H1 (cell line): Measurements from ENCODE around the gene RAPGEF6. TPM values are rescaled to one million over a fixed set of nuclear protein-coding genes. Genes with fewer than 3 reads are reported as not detected.

Experiments
- CTCF ChIA-PET: fragments of 300-600 bp; sonication (Branson Sonifier 250); formaldehyde crosslinking; loops from one replicate; lab custom pipeline; 2021; ENCODE audit not compliant: partially characterized antibody; lab: Charles Lee
- POLR2A ChIA-PET: fragments of 300-600 bp; sonication (Branson Sonifier 250); formaldehyde crosslinking; loops from one replicate; lab custom pipeline; 2021; ENCODE audit warnings: inconsistent platforms; ENCODE audit not compliant: partially characterized antibody; lab: Charles Lee
- DNase-seq, 2 experiments: peaks; one replicate each; pipeline versions ENCODE4 v3.0.0 to v3.0.0-alpha.2; 2010 to 2022; ENCODE audit warnings: low spot score in 2 of 2, low read depth in 1 of 2, mixed read lengths in 1 of 2
- FAIRE-seq: peaks from 2 replicates; lab custom pipeline; 2011; peaks lifted over from hg19 to GRCh38; lab: Jason Lieb, UNC
- H2AFZ ChIP-seq: 2 replicates; pipeline ENCODE4 v1.8.1; 2012; ENCODE audit warnings: low read length, inconsistent platforms
- H2AK5ac ChIP-seq: 2 replicates; pipeline ENCODE4 v1.6.1; 2013; ENCODE audit warnings: low read depth, low read length
- H2BK120ac ChIP-seq: replicated peaks from 2 replicates; pipeline ENCODE3; 2013; ENCODE audit warnings: low read depth, low read length, inconsistent platforms
- H2BK12ac ChIP-seq: 2 replicates; pipeline ENCODE4 v1.6.1; 2013; ENCODE audit warnings: low read depth, low read length
- H2BK15ac ChIP-seq: 2 replicates; pipeline ENCODE4 v1.6.1; 2013; ENCODE audit warnings: low read length
- H2BK20ac ChIP-seq: 2 replicates; pipeline ENCODE4 v1.6.1; 2013; ENCODE audit warnings: low read length
- H2BK5ac ChIP-seq: 2 replicates; pipeline ENCODE4 v1.6.1; 2013; ENCODE audit warnings: low read depth, low read length
- H3K14ac ChIP-seq: 2 replicates; pipeline ENCODE4 v1.6.1; 2013; ENCODE audit warnings: inconsistent platforms; ENCODE audit not compliant: insufficient read length
- H3K18ac ChIP-seq: 2 replicates; pipeline ENCODE4 v1.6.1; 2013; ENCODE audit warnings: low read length; ENCODE audit errors: extremely low read depth
- H3K23ac ChIP-seq: 2 replicates; pipeline ENCODE4 v1.6.1; 2013; ENCODE audit warnings: inconsistent platforms; ENCODE audit not compliant: insufficient read length
- H3K23me2 ChIP-seq: 2 replicates; pipeline ENCODE4 v1.6.1; 2013; ENCODE audit warnings: low read depth, low read length
- H3K27ac ChIP-seq: 2 replicates; pipeline ENCODE4 v1.6.1; 2011; ENCODE audit warnings: low read depth, low read length, inconsistent platforms
- H3K27me3 ChIP-seq, 4 experiments: replicated peaks in 1 of 4; 1 replicate in 1 of 4; 2 replicates in 3 of 4; pipeline versions ENCODE4 v1.6.1 to v1.8.1; 2011 to 2013; ENCODE audit warnings: low read length in 3 of 4, mild to moderate bottlenecking in 3 of 4, inconsistent platforms in 2 of 4, mixed read lengths in 2 of 4, moderate library complexity in 1 of 4; ENCODE audit not compliant: control insufficient read depth in 3 of 4, insufficient read depth in 3 of 4; ENCODE audit errors: extremely low read depth in 1 of 4
- H3K36me3 ChIP-seq, 4 experiments: 2 replicates each; pipeline versions ENCODE4 v1.6.1 to v1.8.1; 2011 to 2013; ENCODE audit warnings: mild to moderate bottlenecking in 4 of 4, low read length in 3 of 4, moderate library complexity in 2 of 4, control low read depth in 1 of 4, inconsistent platforms in 1 of 4; ENCODE audit not compliant: insufficient read depth in 4 of 4, control insufficient read depth in 2 of 4
- H3K4ac ChIP-seq: replicated peaks from 2 replicates; pipeline ENCODE3; 2013; ENCODE audit warnings: low read length, low read depth, mixed read lengths, inconsistent platforms; ENCODE audit not compliant: insufficient read length
- H3K4me1 ChIP-seq, 4 experiments: replicated peaks in 1 of 4; 1 replicate in 1 of 4; 2 replicates in 3 of 4; pipeline versions ENCODE4 v1.6.1 to v1.8.1; 2011 to 2013; ENCODE audit warnings: low read length in 3 of 4, inconsistent platforms in 2 of 4, mixed read lengths in 1 of 4; ENCODE audit not compliant: insufficient read depth in 4 of 4, control insufficient read depth in 3 of 4
- H3K4me2 ChIP-seq, 2 experiments: 2 replicates each; pipeline versions ENCODE4 v1.6.1 to v1.8.1; 2011 to 2013; ENCODE audit warnings: low read depth in 2 of 2, low read length in 2 of 2, control low read depth in 1 of 2, inconsistent platforms in 1 of 2, mild to moderate bottlenecking in 1 of 2; ENCODE audit not compliant: insufficient read depth in 1 of 2
- H3K4me3 ChIP-seq, 4 experiments: fragments of 200-600, 300-600 bp in 1 of 4; sonication (generic), shearing (Covaris generic), sonication (Bioruptor Twin) in 1 of 4; 2 replicates each; pipeline versions ENCODE4 v1.5.1 to v1.8.1; 2011 to 2016; ENCODE audit warnings: low read length in 4 of 4, low read depth in 3 of 4, control low read depth in 2 of 4, inconsistent platforms in 2 of 4, mild to moderate bottlenecking in 2 of 4, mixed read lengths in 1 of 4, moderate library complexity in 1 of 4; ENCODE audit not compliant: insufficient read depth in 2 of 4; ENCODE audit errors: extremely low read depth in 1 of 4
- H3K56ac ChIP-seq: replicated peaks from 2 replicates; pipeline ENCODE3; 2013; ENCODE audit warnings: low read depth, mild to moderate bottlenecking, mixed read lengths, low read length, inconsistent platforms; ENCODE audit not compliant: insufficient read length
- H3K79me1 ChIP-seq: 2 replicates; pipeline ENCODE4 v1.6.1; 2013; ENCODE audit warnings: low read depth, low read length, control low read depth
- H3K79me2 ChIP-seq, 2 experiments: 2 replicates each; pipeline versions ENCODE4 v1.6.1 to v1.8.1; 2012 to 2013; ENCODE audit warnings: low read length in 2 of 2, mild to moderate bottlenecking in 2 of 2, inconsistent platforms in 1 of 2; ENCODE audit not compliant: insufficient read depth in 2 of 2, control insufficient read depth in 1 of 2
- H3K9ac ChIP-seq, 4 experiments: replicated peaks in 1 of 4; 1 replicate in 1 of 4; 2 replicates in 3 of 4; pipeline versions ENCODE4 v1.6.1 to v1.8.1; 2011 to 2013; ENCODE audit warnings: low read depth in 3 of 4, low read length in 3 of 4, control low read depth in 2 of 4, mild to moderate bottlenecking in 2 of 4, moderate library complexity in 2 of 4, inconsistent platforms in 1 of 4; ENCODE audit errors: extremely low read depth in 1 of 4
- H3K9me3 ChIP-seq, 2 experiments: 2 replicates each; pipeline versions ENCODE4 v1.6.1 to v1.8.1; 2012 to 2013; ENCODE audit warnings: mild to moderate bottlenecking in 2 of 2, moderate library complexity in 2 of 2, control low read depth in 1 of 2, inconsistent platforms in 1 of 2, low read depth in 1 of 2, low read length in 1 of 2, mixed read lengths in 1 of 2; ENCODE audit not compliant: insufficient read depth in 2 of 2
- H4K20me1 ChIP-seq, 2 experiments: replicated peaks in 1 of 2; 2 replicates each; pipeline versions ENCODE3 to v1.8.1; 2011 to 2013; ENCODE audit warnings: inconsistent platforms in 2 of 2, low read length in 2 of 2, mild to moderate bottlenecking in 1 of 2; ENCODE audit not compliant: insufficient read depth in 2 of 2, control insufficient read depth in 1 of 2
- H4K5ac ChIP-seq: 2 replicates; pipeline ENCODE4 v1.6.1; 2013; ENCODE audit warnings: low read length, low read depth, mixed read lengths, inconsistent platforms; ENCODE audit not compliant: insufficient read length
- H4K8ac ChIP-seq: 2 replicates; pipeline ENCODE4 v1.8.0; 2013; ENCODE audit warnings: mild to moderate bottlenecking, moderate library complexity, low read length, inconsistent platforms; ENCODE audit not compliant: insufficient read depth; ENCODE audit errors: extremely low read depth
- H4K91ac ChIP-seq: replicated peaks from 2 replicates; pipeline ENCODE3; 2013; ENCODE audit warnings: low read length, mixed read lengths, inconsistent platforms; ENCODE audit not compliant: insufficient read length
- ATF2 ChIP-seq: IDR thresholded peaks from 2 replicates; pipeline ENCODE4 v1.6.1; 2012; ENCODE audit warnings: low read length, inconsistent platforms
- BACH1 ChIP-seq: IDR thresholded peaks from 2 replicates; pipeline ENCODE4 v1.6.1; 2012; ENCODE audit warnings: low read length, improper control_type of control experiment
- CBX8 ChIP-seq: fragments of 300-800, 300-1000 bp; sonication (generic); IDR thresholded peaks from 2 replicates; pipeline ENCODE4 v1.7.1; 2016; ENCODE audit warnings: low read depth, low read length, borderline replicate concordance
- GABPA ChIP-seq: IDR thresholded peaks from 2 replicates; pipeline ENCODE4 v1.6.1; 2011; ENCODE audit warnings: mild to moderate bottlenecking, low read length, moderate library complexity, borderline replicate concordance; ENCODE audit not compliant: insufficient read depth
- GTF2F1 ChIP-seq: IDR thresholded peaks from 2 replicates; pipeline ENCODE4 v1.6.1; 2012; ENCODE audit warnings: low read depth, low read length, improper control_type of control experiment, borderline replicate concordance
- MAFK ChIP-seq: IDR thresholded peaks from 2 replicates; pipeline ENCODE4 v1.6.1; 2012; ENCODE audit warnings: low read depth, mild to moderate bottlenecking, improper control_type of control experiment, low read length
- RNF2 ChIP-seq: fragments of 200-900, 300-1000 bp; sonication (generic); IDR thresholded peaks from 2 replicates; pipeline ENCODE4 v1.7.1; 2016; ENCODE audit warnings: borderline replicate concordance, low read depth, mild to moderate bottlenecking, antibody characterized with exemption, low read length; ENCODE audit not compliant: poor library complexity, severe bottlenecking; ENCODE audit errors: missing control alignments
- WGBS, 2 experiments: shearing (Covaris generic) in 1 of 2; methylation state at CpG; one replicate each; pipeline versions ENCODE4 v1.1.6 to v1.1.7; 2013 to 2015; ENCODE audit warnings: low lambda C conversion rate in 2 of 2, mixed read lengths in 2 of 2, inconsistent platforms in 1 of 2, low coverage in 1 of 2, missing lambda C conversion rate in 1 of 2; ENCODE audit not compliant: insufficient replicate concordance in 2 of 2, insufficient coverage in 1 of 2, insufficient read length in 1 of 2; ENCODE audit errors: extremely low coverage in 1 of 2, missing lambda C conversion rate in 1 of 2; 5-methylcytosine and 5-hydroxymethylcytosine counted together
- polyA plus RNA-seq, 7 experiments: library from polyadenylated mRNA; depleted of rRNA in 3 of 7; stranded (reverse) in 5 of 7; unstranded in 2 of 7; fragments of >200 nt in 5 of 7; fragments of 200-250 nt in 2 of 7; gene quantifications; 1 replicate in 5 of 7; 2 replicates in 1 of 7; 4 replicates in 1 of 7; pipeline versions ENCODE4 v1.2.1 to v1.2.3, GENCODE V29; 2011 to 2013; ENCODE audit warnings: missing spikeins in 2 of 7, mixed read lengths in 2 of 7
- total RNA-seq: library from RNA; stranded (reverse); fragmentation: NEBNext Ultra II Directional; extraction: Animal tissue kit (Norgen Biotek cat#: 25700); gene quantifications from 2 replicates; pipeline ENCODE4 v1.2.1, GENCODE V29; 2021

RAPGEF6 gene
- total and polyA plus RNA-seq, 2 of the 8 experiments (the other 6 are each of a cell fraction or from before 2014, with no cell fraction given): 4.8 to 20.0 TPM

- no peak overlapping the region for H2BK120ac ChIP-seq
- H2BK20ac ChIP-seq: no peak overlapping the region
- H4K8ac ChIP-seq: no peak overlapping the region
- H3K14ac ChIP-seq: no peak overlapping the region
- H3K4me1 ChIP-seq: no peaks in the 10 kb centered on the region
- H3K79me2 ChIP-seq: no peaks in the 10 kb centered on the region
- no peak overlapping the region for H3K27ac ChIP-seq
- peaks cover 0 to 1% of the 10 kb centered on the region in 2 experiments for H4K20me1 ChIP-seq
- no peak for FAIRE-seq
- H3K18ac ChIP-seq: no peak overlapping the region
- no peak overlapping the region for H4K91ac ChIP-seq
- no peaks in the 10 kb centered on the region; the same call in 1 of the 2 replicates for H3K23me2 ChIP-seq
- no peak overlapping the region for H3K23ac ChIP-seq
- H2BK5ac ChIP-seq: no peak overlapping the region
- H3K79me1 ChIP-seq: no peaks in the 10 kb centered on the region
- H2BK12ac ChIP-seq: no peak overlapping the region
- no peaks in the 10 kb centered on the region for H3K27me3 ChIP-seq
- no peak overlapping the region for H2AK5ac ChIP-seq
- H3K4ac ChIP-seq: no peak overlapping the region
- no peaks in the 10 kb centered on the region for H3K9me3 ChIP-seq
- no peak overlapping the region for H2BK15ac ChIP-seq
- H3K4me2 ChIP-seq: no peak overlapping the region
- no peak overlapping the region for H3K4me3 ChIP-seq
- no peak overlapping the region for H3K56ac ChIP-seq
- DNase-seq: no peak
- WGBS, 2 experiments: 81% methylated on average over 1 of the region's 1 CpG; no CpG with 5 or more reads in 1 of the 2 experiments
- ChIA-PET CTCF (no interaction called here), POLR2A (no interaction called here)
- peaks cover 6 to 50% (median 20%) of the 10 kb centered on the region in 4 experiments; a peak in 7 of 8 replicates for H3K36me3 ChIP-seq
- no peak overlapping the region for H4K5ac ChIP-seq
- TF ChIP-seq BACH1 (no peak), MAFK (no peak), CBX8 (no peak), GABPA (no peak), GTF2F1 (no peak), ATF2 (no peak), RNF2 (no peak)
- no peak overlapping the region for H2AFZ ChIP-seq
- H3K9ac ChIP-seq: no peak overlapping the region
Observed at GRCh38 chr5:131433109-131433508, 201.9 kb downstream of the RAPGEF6 start.
